ENCODE results near the gene DSCAM.

DSCAM gene

DNA sequence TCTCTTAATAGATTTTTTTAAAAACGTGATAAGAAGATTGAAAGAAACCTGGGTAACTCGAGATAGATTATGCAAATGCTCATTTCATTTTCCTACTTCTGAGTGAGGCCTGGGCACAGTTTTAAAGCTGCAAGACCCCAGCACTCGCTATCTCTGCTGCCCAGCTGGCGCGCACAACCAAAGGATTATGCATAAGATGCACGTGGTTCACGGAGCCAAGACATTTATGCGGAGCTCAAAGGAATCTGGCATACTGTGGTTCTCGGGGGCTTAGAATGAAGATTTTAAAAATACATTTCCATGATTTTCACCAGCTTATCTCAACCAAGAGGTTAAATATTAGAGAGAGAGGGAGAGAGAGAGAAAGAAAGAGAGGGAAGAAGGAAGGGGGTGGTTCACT, 210.9 kb downstream of the DSCAM start:
- DNase-seq (ENCODE audit: low read depth, low spot score) = no peak
- H3K4me3 ChIP-seq (ENCODE audit: low read length) = no peak overlapping the region

DNA sequence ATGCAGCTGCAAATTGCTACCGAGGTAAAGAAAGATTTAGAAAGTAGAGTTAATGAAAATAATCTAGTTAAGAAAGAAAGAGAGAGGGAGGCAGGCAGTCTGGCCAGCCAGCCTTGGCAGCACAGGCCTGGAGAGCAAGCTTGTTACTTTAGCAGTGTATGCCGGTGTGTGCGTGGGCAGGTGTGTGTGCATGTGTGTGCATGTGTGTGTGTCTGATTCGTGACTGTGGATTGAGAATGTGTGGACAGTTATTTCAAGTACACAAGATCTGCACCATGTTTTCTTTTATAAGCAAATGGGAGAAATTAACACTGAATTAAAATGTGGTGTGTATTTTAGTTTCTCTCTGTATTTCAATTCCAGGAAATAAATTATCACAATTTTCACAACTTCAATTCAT, 211.6 kb downstream of the DSCAM start:
- no peak overlapping the region for H3K4me3 ChIP-seq (ENCODE audit: low read length)
- DNase-seq (ENCODE audit: low read depth, low spot score) = no peak

GRCh38 chr21:40634141-40634540, 212.8 kb downstream of the DSCAM start:
- no peak for DNase-seq (ENCODE audit: low read depth, low spot score)

DNA sequence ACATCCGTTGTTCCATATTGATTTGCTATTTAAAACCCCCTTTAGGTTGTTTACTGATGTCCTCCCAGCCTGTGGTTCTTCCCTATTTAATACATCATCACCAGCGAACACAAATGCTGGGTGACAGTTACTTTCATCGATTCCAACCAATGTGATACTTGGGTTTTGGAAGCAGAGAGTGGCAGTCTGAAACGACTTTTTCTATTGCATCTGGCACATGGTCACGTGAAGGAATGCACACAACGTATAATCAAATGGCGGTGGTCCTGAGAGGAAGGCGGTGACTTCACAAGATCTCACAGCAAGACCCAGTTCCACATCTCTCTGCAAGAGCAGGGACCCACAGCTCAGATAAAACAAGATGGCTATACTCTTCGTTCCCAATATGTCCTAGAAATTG, 213.9 kb downstream of the DSCAM start:
- no peak for DNase-seq (ENCODE audit: low read depth, low spot score)
- H3K4me3 ChIP-seq (ENCODE audit: low read length) = no peak overlapping the region

More at GRCh38 chr21:40634141-40634540, 212.8 kb downstream of the DSCAM start:
- H3K4me3 ChIP-seq (ENCODE audit: low read length) = no peak overlapping the region

GRCh38 chr21:40631211-40631610, 215.7 kb downstream of the DSCAM start:
- DNase-seq (ENCODE audit: low read depth, low spot score) = no peak

DNA sequence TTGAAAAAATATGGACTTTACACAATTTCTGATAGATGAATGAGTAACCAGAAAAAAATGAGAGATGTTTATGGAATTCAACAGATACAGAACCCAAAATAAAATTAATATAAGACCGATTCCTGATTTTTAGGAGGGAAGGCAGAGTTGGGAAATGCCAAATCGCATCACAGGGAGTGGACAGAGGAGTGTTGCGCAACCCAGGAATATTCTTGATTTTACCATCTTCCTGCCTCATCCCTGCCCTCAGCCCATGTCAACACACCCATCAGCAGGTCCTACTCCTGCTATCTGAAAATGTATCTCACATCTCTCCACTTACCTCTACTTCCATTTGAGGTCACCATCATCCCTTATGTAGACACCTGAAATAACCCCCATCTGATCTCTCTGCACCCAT, 221.0 kb downstream of the DSCAM start:
- DNase-seq (ENCODE audit: low read depth, low spot score) = no peak
- no peak overlapping the region for H3K4me3 ChIP-seq (ENCODE audit: low read length)

More at GRCh38 chr21:40631211-40631610, 215.7 kb downstream of the DSCAM start:
- H3K4me3 ChIP-seq (ENCODE audit: low read length) = no peak overlapping the region

DNA sequence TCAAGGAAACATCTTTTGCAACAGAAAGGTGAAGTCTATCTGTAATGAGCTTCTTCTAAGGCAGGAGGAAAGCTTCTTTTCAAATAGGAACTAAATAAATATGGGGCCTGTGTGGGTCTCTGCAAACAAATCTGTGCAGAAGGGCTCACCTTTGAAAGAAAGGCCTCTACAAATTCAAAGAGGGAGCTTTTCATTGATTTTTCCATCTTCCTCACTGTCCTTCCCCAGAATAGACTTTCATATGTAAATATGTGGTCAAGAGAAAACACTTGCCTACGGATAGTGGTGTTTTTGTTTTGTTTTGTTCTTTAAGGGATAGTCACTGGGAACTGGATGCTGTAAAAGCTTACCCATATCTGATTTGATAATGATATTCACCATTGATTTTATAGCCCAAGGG, 223.4 kb downstream of the DSCAM start:
- H3K4me3 ChIP-seq (ENCODE audit: low read length) = no peak overlapping the region
- no peak for DNase-seq (ENCODE audit: low read depth, low spot score)

- H3K4me3 ChIP-seq (ENCODE audit: low read length) = no peak overlapping the region
- no peak for DNase-seq (ENCODE audit: low read depth, low spot score)
Measured at GRCh38 chr21:40622531-40622930, 224.4 kb downstream of the DSCAM start.

DNA sequence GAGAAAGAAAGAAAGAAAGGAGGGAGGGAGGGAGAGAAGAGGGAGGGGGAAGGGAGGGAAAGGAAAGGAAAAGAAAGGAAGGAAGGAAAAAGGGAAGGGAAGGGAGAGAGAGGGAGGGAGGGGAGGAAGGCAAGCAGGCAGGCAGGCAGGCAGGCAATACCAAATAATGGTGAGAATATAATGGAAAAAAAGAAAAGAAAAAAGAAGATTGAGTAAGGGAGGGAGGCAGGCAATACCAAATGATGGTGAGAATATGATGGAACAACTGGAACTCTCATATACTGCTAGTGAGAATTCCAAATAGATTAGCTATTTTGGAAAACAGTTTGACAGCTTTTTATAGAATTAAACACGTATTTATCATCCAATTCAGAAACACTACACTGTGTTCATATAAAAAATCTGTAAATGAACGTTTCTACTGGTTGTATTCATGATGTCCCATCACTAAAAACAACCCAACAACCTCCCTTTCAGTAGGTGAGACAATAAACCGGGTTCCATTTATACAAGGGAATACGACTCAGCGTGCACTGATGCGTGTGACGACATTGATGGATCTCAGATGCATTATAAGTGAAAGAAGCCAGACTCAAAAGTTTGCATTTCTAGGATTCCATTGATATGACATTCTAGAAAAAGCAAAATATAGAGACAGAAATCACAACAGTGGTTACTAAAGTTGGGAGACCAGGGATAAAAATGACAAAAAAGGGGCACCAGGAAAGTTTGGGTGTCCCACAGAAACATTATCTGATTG, 226.4 kb downstream of the DSCAM start:
- no peak overlapping the region for H3K4me3 ChIP-seq (ENCODE audit: low read length)
- DNase-seq (ENCODE audit: low read depth, low spot score) = no peak

- H3K4me3 ChIP-seq (ENCODE audit: low read length) = no peak overlapping the region
- DNase-seq (ENCODE audit: low read depth, low spot score) = no peak
Measured at GRCh38 chr21:40618191-40618973, 228.6 kb downstream of the DSCAM start.

- DNase-seq (ENCODE audit: low read depth, low spot score) = no peak
- no peak overlapping the region for H3K4me3 ChIP-seq (ENCODE audit: low read length)
Measured at GRCh38 chr21:40616377-40616704, 230.6 kb downstream of the DSCAM start.

DNA sequence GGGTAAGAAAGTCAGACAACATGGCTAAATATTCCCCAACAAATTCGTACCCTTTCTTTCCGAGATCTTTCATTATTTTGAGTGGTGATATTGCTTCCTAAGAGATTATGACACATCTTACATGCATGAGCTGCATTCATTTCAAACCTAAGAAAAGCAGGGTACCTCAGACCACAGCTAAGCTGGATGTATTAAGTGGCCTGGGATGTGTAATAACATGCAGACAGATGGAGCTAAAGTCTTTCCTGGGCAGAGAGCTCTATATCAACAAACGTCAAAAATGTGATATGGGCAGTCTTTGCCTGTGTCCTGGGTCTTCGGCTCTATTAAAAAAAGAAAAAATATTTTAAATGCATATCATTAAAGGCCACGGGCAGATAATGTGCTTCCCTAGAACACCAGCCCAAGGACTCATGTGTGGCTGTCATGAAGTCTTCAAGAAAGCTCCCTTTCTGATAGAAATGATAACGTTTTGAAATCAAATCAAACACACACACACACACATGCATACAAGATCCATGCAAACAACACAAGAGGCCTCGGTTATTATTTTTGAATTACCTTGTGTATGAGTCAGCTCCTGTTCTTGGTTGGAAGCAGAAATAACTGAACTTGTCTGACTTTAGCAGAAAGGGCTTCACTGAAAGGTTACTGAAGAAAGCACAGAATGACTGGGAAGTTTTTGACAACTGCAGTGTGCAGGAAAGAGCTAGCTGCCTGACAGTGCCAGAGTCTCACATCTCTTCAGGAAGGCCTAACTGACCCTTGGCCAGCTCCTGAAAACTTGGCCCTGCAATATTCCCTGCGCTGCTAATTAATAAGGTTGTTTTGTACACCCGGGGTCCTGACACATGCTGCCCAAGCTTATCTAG, 231.2 kb downstream of the DSCAM start:
- H3K4me3 ChIP-seq (ENCODE audit: low read length) = no peak overlapping the region
- no peak for DNase-seq (ENCODE audit: low read depth, low spot score)

DNA sequence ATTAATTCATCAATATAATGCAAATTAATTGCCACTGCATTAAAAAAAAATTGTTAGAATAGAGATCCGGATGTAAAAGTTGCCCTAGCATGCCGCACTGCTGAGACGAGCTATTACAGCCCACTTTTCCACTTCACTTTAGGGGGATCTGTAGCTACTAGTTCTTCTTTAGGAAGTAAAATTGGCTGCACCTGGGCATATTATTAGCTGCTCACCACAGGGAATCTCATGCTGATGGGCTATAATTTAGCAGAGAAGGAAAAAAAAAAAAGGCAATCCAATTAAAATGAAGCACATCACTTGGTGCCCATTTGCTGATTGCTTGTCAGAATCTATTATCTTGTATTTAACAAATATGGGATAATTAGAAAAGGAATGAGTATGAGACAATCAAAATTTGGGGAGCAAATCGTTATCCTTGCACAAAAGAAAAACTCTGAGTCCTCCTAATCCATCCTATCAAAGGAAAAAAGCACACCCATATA, 233.4 kb downstream of the DSCAM start:
- no peak overlapping the region for H3K4me3 ChIP-seq (ENCODE audit: low read length)
- no peak for DNase-seq (ENCODE audit: low read depth, low spot score)

DNA sequence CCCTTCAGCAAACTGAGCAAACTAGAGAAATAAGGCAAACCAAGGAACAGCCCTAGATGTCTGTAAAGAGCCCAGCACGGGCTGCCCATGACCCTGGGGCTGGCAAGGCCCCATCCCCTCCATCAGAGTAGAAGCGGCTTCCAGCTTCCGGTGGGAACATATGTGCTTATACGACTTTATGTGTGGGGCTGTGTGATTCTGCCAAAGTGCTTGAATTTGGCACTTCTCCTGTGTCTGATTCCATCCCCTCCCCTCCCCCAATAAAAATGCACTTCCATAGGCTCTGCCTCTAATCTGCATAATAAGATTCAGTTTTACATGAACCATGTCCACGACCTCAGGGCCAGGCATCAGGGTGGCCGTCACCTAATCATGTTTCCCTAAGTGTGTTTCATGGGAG, 236.6 kb downstream of the DSCAM start:
- no peak for DNase-seq (ENCODE audit: low read depth, low spot score)
- H3K4me3 ChIP-seq (ENCODE audit: low read length) = no peak overlapping the region

DNA sequence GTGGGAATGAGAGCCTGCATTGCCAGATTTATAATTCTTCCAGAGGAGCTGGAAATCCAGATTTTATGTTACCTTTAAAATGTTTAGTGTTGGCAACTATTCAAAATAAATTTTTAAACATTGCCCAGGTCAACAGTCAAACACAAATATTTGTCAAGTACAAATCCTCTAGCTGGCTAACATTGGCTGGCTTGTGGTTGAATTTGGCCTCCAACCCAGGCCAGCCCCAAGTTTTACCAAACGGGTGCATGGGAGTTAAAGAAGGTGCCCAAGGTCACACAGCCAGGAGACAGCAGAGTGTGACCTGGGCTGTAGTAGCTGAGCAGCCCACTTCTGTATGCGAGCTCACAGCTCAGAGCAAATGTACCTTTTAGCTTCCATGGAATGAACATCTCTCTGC, 240.6 kb downstream of the DSCAM start:
- DNase-seq (ENCODE audit: low read depth, low spot score) = no peak
- H3K4me3 ChIP-seq (ENCODE audit: low read length) = no peak overlapping the region

- no peak for DNase-seq (ENCODE audit: low read depth, low spot score)
Measured at GRCh38 chr21:40605094-40605493, 241.9 kb downstream of the DSCAM start.

GRCh38 chr21:40603774-40604173, 243.2 kb downstream of the DSCAM start:
- H3K4me3 ChIP-seq (ENCODE audit: low read length) = no peak overlapping the region
- DNase-seq (ENCODE audit: low read depth, low spot score) = no peak

More at GRCh38 chr21:40605094-40605493, 241.9 kb downstream of the DSCAM start:
- no peak overlapping the region for H3K4me3 ChIP-seq (ENCODE audit: low read length)

DNA sequence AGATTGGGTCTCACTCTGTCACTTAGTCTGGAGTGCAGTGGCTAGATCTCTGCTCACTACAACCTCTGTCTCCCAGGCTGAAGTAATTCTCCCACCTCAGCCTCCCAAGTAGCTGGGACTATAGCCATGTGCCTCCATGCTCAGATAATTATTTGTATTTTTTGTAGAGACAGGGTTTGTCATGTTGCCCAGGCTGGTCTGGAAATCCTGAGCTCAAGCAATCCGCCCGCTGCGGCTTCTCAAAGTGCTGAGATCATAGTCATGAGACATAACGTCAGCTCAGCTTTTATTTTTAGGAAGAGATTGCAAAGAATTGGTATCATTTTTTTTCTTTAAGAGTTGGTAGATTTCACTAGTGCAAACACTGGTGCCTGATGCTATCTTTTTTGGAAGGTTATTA, 244.9 kb downstream of the DSCAM start:
- no peak for DNase-seq (ENCODE audit: low read depth, low spot score)
- H3K4me3 ChIP-seq (ENCODE audit: low read length) = no peak overlapping the region

DNA sequence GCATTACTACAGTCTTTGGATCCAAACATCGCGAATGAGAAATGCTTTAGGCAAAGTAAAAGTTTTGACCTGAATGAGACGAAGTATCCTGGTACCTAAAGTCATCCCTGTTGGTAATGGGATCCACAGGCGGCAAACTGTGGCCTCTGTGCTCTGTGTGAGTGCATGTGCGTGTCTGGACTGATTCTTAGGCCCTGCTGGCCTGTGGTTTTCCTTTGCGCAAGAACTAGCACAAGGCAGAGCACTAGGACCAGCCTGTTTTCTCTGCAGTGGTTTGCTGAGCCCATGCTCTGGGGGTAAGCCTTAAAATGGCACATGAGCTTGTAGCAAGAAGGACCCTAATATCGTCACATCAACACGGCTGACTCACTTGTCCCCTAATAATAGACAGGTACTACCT, 251.2 kb downstream of the DSCAM start:
- DNase-seq (ENCODE audit: low read depth, low spot score) = no peak

More for the DNA sequence above, 251.2 kb downstream of the DSCAM start:
- no peak overlapping the region for H3K4me3 ChIP-seq (ENCODE audit: low read length)

Measured in Jurkat, Clone E6-1 (cell line).